OCI-LY1 (cell line): ENCODE data around the gene IQCN.

Source experiments
- EZH2 ChIP-seq: fragments of 200-600 bp; sonication (generic), shearing (Covaris generic); IDR thresholded peaks from 2 replicates; pipeline ENCODE4 v1.8.0; 2017; ENCODE audit warnings: borderline replicate concordance, mixed run types, mild to moderate bottlenecking, antibody characterized with exemption, low read length, moderate library complexity, mixed read lengths
- TF ChIP-seq, protein P1 (sequence below): fragments of 200-600 bp; sonication (generic), shearing (Covaris generic); IDR thresholded peaks from 2 replicates; pipeline ENCODE4 v1.5.1; 2017; ENCODE audit warnings: mild to moderate bottlenecking, antibody characterized with exemption, low read length, moderate library complexity, mixed read lengths

DNA sequence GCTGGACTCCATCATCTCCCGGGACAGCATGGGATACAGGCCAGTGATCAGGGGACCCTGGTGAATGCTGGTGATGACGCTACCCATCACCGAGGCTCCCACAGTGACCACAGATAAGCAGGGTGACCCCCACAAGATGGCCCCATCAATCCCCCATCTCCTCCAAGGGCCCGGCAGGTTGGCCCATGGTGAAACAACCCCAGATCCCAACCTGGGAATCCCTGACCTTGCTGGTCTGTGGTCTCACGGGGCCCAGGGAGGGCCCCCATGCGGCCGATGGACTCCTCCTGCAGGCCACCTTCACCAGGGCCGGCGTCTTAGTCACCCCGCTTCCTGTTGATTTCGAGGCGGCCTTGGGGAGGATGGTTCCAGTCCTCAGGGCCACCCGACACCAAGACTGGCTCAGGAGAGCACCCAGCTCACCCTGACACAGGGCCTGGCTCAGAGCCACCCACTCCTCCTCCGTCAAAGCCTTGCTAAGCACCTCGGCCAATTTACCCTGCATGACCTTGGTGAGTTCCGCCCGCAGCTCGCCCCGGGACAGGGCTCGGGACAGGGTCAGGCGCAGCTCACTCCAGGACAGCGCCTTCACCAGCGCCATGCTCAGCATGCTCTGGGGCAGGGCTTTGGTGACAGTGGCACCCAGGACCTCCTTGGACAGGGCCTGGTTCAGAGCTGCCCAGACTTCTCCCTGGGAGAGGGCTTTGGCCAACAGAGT, 10.0 kb downstream of the IQCN start:
- TF ChIP-seq, protein P1, sequence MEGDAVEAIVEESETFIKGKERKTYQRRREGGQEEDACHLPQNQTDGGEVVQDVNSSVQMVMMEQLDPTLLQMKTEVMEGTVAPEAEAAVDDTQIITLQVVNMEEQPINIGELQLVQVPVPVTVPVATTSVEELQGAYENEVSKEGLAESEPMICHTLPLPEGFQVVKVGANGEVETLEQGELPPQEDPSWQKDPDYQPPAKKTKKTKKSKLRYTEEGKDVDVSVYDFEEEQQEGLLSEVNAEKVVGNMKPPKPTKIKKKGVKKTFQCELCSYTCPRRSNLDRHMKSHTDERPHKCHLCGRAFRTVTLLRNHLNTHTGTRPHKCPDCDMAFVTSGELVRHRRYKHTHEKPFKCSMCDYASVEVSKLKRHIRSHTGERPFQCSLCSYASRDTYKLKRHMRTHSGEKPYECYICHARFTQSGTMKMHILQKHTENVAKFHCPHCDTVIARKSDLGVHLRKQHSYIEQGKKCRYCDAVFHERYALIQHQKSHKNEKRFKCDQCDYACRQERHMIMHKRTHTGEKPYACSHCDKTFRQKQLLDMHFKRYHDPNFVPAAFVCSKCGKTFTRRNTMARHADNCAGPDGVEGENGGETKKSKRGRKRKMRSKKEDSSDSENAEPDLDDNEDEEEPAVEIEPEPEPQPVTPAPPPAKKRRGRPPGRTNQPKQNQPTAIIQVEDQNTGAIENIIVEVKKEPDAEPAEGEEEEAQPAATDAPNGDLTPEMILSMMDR = no peak
- no peak for TF ChIP-seq EZH2
